ENCODE results near the gene SVEP1. TPM values are rescaled to one million over a fixed set of nuclear protein-coding genes. Genes with fewer than 3 reads are reported as not detected.

The SVEP1 gene
- total RNA-seq, 1 experiment from 2014 or later: 17.2 TPM

- peak; percentile 24 for DNase-seq (ENCODE audit: low read depth)
These were observed 258.7 kb downstream of the SVEP1 start for GRCh38 chr9:110320651-110321445.

- DNase-seq (ENCODE audit: low read depth): no peak
These were observed 259.6 kb downstream of the SVEP1 start for GRCh38 chr9:110319781-110320492.

GRCh38 chr9:110317911-110318310 is 261.6 kb downstream of the SVEP1 start:
- no peak for DNase-seq (ENCODE audit: low read depth)

- no peak for DNase-seq (ENCODE audit: low read depth)
These were observed 263.1 kb downstream of the SVEP1 start for GRCh38 chr9:110316261-110317075.

Other genes with a start within 250 kb of the SVEP1 start
- not detected in 2 replicates for gene TXNDC8, start 241.9 kb downstream of the SVEP1 start, total RNA-seq (2014; rRNA removed; shearing (Covaris generic))
- 5.5 and 8.2 TPM in 2 replicates for gene MUSK, start 89.0 kb upstream of the SVEP1 start, total RNA-seq (2014; rRNA removed; shearing (Covaris generic))